GM18861 (cell line): ENCODE results near the gene MCM8.
"Not testable (repeated sequence)": the region's sequence is repeated elsewhere in the genome, so short reads cannot be mapped to it uniquely, and the experiment has no call there.

ENCODE experiments used
- ATAC-seq: cut with Tn5 transposase; IDR thresholded peaks from one replicate; pipeline ENCODE4 v1.9.1; 2021; ENCODE audit not compliant: unreplicated experiment

Gene MCM8

DNA sequence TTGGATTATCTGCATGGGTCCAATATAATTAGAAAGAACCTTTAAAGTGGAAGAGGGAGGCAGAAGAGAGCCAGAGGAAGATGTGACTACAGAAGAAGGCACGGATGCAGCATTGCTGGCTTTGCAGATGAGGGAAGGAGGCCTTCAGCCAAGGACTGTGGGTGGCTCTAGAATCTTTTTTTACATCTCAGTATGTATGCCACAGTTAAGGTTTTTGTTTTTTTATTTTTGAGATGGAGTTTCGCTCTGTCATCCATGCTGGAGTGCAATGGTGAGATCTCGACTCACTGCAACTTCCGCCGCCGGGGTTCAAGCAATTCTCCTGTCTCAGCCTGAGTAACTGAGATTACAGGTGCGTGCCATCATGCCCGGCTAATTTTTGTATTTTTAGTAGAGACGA, 49.3 kb downstream of the MCM8 start:
- ATAC-seq, result no peak

DNA sequence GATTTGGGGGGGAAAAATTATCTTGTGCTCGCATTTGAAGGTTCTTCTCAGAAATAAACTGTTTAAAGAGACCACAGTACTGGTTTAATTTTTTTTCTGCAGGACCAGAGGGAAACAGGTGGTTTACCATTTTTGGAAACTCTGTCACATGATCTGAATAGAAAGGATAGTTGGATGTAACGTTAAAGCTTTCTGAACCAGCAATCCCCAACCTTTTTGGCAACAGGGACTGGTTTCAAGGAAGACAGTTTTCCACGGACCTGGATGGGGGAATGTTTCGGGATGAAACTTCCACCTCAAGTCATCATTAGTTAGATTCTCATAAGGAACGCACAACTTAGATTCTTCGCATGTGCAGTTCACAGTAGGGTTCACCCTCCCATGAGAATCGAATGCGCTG, 50.4 kb downstream of the MCM8 start:
- no peak for ATAC-seq

DNA sequence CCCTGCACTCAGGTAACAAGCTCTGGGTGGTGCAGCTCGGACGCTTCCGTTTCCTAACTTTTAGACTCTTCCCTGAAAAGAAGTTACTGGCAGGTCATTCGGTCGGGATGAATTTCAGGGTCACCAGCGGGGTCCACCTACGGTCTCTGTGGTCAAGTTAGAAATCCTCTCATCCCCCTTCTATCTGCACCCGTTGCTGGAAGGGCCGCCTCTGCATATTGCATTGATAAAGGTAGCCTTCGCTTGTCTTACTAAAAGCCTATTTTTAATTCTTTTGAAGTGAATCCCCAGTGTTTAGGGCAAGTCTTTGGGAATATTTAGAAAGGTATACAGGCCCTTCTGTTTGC, 56.1 kb downstream of the MCM8 start:
- ATAC-seq, result no peak

DNA sequence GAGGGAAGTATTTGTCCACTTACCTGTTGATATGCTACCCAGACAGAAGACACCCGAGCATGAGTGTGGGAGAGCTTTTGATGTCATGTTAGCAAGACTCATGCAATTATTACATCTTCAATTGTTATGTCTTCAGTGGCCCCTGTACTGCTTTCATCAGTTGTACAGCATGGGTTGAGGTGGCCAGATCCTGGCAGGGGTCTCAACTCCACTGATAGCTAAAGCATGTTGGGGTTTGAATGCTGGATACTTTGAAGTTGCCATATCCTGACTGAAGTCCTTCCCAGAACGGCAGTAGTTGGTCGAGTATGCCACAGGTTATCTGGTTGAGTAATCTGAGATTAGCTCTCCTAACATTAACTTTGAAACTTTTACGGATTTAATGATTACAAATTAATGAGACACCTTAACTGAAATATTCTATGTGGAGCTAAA, 56.7 kb downstream of the MCM8 start:
- ATAC-seq, result no peak

DNA sequence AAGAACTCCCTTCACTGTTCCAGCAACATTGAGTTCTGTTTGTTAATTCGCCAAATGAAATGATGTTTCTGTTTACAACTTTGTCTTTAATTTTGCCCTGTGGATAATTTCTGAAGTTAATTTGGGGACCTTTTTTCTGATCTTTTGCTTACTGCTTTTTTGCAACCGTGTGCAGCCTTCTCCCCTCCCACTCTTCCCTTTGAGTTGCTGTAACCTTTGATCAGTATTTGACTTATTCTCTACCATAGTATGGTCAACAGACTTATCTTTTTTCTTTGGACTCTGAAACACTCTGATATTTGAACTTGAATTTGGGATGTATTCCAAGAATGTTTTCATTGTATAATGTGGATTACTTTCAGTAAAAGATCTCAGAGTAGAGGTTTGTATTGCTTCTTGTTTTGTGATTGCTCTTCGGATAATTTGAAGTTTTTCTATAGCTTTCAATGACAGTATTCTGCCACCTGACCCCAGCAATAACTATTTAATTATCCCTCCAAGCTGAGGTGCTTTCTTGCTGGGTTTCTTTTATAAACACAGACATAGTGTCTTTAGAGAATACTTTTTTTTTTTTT, 57.2 kb downstream of the MCM8 start:
- ATAC-seq, result no peak

DNA sequence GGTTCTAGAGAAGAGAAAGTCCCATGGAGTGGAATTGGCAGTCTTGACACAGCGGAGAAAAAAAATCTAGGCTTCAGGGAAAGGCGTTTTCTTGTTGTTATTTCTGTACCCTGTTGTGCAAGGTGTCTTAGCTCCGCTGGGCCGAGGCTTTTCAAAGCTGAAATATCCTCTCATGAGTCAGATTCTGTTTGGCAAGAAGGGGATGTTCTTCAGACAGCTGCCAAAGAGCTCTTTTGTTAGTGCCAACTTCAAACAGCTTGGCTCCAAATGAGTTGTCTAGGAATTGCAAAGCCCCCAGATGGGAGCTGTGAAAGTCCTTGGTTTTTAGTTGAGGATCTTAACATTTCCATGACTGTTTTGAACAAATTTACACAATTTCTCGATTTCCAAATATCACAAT, 57.8 kb downstream of the MCM8 start:
- ATAC-seq, result no peak

DNA sequence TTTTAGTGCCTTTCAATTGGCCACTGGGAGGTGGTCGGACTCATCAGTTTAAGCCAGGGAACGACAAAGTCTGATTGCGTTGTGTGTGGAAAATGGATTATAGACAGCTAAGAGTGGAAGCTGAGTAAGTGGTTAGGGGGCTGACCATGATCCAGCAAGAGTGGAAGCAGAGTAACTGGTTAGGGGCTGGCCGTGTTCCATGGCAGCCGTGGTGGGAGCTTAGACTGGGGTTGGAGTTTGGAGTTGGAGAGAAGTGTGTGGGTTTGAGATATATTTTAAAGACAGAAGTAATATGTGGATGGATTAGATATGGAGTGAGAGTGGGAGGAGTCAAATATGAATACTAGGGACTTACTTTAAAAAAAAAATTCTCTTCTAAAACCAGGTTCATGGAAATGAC, 61.7 kb downstream of the MCM8 start:
- ATAC-seq, result no peak

DNA sequence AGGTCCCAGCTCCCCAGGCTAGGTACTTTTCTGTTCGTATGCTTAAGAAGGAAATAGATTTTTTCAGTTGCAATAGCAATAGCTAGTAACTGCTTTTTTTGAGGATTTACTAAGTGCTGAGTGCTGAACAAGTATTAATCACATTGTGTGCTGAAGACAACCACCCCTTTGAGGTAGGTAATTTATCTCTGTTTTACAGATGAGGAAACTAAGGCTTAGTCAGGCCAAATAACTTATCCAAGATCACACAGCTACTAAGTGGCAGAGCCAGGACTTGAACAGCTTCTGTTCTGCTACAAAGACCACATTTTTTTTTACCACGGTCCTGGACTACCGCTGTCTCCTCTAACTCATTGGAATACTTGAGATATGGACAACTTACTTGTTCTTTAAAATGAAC, 63.6 kb downstream of the MCM8 start:
- no peak for ATAC-seq

DNA sequence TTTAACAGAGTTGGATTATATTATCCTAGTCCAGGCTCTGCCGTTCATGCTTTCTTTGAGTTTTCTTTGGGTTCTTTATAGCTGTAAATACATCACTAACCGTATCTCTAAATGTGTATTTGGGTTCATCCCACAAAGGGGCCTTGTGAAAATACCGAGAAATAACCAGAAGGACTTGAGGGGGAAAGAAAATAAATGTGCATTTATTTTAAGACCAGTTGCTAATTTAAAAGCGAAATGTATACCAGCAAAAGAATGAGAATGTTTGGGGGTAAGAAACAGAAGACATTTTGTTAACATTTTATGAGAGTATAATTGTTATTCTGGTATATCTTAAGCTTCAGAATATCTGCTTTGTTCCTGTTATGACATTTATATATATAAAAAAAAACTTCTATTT, 64.5 kb downstream of the MCM8 start:
- no peak for ATAC-seq

DNA sequence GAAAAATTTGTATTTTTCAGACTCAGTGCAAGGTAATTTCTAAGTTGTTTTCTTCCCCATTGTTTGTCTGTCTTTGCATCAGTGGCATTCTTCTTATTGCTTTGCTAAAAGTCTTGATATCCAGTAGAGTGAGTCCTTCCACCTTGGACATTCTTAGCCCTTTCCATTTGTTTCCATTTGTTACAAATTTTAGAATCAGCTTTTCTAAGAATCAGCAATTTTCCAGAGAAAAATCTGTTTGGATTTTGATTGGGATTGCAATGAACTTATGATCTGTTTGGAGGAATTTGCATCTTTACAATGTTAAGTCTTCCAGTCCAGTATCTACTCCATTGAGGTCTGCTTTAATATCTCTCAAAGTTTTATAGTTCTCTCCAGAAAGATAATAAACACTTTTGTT, 67.0 kb downstream of the MCM8 start:
- ATAC-seq, result no peak

DNA sequence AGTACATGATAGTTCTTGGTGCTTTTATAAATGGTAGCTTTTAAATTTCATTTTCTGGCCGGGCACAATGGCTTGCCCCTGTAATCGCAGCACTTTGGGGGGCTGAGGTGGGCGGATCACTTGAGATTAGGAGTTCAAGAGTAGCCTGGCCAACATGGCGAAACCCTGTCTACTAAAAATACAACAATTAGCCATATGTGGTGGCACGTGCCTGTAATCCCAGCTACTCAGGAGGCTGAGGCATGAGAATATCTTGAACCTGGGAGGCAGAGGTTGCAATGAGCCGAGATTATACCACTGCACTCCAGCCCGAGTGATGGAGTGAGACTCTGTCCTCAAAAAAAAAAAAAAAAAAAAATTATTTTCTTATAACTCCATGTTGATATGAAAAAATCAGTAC, 67.4 kb downstream of the MCM8 start:
- no peak for ATAC-seq

DNA sequence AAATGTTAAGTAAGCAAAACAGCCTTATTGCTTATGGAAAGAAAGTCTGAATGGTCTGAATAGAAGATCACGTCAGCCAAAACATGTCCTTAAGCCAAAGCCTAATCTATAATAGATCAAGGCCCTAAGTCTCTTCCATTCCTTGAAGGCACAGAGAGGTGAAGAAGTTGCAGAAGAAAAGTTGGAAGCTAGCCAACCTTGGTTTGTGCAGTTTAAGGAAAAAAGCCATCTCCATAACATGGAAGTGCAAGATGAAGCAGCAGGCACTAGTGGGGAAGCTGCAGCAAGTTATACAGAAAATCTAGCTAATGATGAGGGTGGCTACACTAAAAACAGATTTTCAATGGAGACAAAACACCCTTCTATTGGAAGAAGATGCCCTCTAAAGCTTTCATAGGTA, 74.3 kb downstream of the MCM8 start:
- ATAC-seq, result no peak

DNA sequence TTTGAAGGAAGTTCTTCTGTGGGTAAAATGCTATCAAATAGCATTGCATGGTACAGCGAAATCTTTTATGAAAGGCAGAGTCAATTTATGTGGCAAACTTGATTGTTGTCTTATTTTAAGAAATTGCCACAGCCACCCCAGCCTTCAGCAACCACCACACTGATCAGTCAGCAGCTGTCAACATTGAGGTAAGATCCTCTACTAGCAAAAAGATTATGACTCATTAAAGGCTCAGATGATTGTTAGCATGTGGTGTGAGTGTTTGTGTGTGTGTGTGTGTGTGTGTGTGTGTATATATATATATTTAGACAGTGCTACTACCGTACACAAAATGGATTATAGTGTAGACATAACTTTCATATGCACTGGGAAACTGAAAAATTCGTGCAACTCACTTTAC, 75.6 kb downstream of the MCM8 start:
- no peak for ATAC-seq

DNA sequence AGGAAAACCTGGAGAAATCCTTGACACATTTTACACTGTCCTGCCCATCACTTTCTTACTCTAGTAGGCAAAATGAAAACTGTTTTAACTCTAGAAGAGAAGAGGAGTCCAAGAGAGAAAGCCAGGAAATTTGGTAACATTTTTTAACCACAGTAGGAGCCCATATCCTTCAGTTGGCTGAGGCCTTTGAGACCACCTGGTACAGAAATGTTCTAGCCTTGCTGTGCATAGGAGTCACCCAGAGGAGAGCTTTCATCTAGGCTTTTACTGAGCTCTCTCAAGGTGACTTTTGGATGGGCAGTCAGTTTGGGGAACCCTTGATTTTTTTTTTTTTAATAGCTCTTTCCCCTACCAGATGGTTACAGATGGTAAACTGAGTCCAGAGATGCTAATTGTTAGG, 78.4 kb downstream of the MCM8 start:
- no peak for ATAC-seq

DNA sequence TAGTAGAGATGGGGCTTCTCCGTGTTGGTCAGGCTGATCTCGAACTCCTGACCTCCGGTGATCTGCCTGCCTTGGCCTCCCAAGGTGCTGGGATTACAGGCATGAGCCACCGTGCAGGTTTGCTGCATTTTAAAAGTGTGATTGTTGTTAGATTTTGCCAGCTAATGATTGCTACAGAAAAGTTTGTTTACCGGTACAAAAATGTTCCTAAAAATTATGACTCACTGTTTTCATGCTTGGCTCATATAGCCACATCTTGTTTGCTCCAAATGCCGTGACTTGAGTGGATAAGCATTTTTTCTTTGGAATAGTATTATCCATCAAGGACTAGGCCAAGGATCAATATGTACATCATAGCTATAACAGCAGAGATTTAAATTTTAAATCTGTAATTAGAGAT, 79.1 kb downstream of the MCM8 start:
- no peak for ATAC-seq

DNA sequence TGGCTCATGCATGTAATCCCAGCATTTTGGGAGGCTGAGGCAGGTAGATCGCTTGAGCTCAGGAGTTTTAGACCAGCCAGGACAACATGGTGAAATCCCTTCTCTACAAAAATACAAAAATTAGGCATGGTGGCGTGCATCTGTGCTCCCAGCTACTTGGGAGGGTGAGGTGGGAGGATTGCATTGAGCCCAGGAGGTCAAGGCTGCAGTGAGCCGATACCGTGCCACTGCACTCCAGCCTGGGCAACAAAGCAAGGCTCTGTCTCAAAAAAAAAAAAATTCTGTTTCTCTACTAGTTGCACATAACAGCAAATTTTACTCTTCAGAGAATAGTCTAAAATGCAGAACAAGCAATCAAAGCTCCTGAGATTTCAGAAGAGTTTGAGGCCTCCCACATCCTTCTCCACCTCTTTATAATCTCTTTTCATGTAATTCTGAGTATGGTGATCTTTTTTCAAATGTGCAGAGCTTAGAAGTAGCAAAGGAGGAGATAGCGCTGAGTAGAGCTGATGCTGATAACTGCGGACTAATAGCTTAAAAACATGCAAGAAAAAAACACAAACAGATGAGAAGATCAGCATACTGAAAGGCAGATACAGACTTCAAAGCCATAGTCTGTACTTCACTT, 80.1 kb downstream of the MCM8 start:
- ATAC-seq, result no peak

DNA sequence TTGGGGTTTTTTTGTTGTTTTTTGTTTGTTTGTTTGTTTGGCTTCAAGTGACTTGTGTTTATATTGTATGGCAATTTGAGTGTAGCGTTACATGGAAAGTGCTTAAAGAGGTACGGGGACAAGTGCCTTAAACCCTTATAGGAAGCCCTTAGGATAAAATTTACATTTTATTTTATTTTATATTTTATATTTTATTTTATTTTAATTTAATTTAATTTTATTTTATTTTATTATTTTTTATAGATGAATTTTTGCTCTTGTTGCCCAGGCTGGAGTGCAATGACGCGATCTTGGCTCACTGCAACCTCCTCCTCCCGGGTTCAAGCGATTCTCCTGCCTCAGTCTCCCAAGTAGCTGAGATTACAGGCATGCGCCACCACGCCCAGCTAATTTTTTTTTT, 82.5 kb downstream of the MCM8 start:
- ATAC-seq, result not testable (repeated sequence)

DNA sequence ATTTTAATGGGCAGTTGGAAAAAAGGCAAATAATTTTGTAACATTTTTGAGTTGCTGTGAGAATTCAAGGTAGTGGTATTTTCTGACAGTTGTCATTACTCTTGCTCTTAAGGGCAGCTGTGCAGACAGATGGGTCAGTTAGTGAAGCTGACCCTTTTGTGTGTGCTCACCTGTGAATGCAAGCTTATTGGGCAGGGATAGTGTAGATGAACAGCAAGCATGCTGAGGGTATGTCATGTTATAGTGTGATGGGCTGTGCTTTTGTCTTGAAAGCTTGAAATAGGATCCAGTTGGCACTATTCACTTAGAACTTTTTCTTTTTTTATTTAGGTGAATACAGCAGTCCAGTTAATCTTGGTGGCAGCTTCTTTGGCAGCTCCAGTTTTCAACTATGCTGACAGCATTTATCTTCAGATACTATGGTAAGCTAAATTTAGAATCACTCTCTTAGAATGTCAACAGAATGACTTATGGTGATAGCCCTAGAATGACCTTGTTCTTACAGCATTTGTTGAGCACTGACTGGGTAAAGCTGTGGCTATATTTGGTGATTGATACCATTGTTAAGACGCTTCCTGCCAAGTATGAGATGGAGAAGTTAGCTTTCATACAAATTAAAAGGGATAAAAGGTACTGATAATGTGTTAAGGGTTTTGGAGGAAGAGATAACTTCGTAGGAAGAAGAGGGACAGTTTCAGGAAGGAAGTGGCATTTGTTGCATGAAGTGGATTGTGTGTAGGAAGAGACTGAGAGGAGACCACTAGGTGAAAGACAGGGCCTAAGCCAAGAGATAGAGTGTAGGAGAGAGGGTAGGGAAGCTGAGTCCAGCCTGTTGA, 83.9 kb downstream of the MCM8 start:
- ATAC-seq, result no peak

DNA sequence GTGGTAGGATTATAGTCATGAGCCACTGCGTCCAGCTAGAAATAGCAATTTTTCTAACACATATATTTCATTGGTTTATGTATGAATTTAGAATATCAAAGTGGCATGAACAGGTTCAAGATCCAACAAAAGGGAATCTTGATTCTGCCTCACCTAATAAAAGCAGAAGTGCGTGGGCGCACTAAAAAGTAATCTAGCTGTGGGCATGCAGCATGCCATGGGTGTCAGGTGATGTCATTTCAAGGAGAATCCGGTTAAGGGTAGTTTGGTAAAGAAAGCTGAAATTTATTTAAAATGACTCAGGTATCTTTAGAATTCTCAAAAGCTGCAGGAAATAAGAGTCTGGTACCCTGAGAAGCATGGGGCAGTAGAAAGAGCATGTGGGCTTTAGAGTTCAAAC, 85.8 kb downstream of the MCM8 start:
- no peak for ATAC-seq

DNA sequence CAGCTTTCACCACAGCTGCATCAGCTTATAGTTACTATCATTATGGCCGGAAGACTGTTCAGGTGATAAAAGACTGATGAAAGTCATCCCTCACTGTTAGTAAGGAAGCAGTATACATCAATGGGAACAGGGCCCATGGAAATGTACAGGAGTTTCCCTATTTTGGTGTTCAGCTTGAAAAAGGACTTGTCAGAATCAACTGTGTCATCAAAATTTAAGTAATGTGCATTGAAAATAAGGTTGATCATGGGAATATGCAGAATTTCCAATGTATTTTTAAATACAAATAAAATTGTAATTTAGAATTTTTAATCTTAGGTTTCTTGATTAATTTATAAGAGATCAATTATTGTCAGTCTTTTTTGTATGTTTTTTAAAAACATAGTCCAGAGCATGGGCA, 86.6 kb downstream of the MCM8 start:
- ATAC-seq, result no peak

DNA sequence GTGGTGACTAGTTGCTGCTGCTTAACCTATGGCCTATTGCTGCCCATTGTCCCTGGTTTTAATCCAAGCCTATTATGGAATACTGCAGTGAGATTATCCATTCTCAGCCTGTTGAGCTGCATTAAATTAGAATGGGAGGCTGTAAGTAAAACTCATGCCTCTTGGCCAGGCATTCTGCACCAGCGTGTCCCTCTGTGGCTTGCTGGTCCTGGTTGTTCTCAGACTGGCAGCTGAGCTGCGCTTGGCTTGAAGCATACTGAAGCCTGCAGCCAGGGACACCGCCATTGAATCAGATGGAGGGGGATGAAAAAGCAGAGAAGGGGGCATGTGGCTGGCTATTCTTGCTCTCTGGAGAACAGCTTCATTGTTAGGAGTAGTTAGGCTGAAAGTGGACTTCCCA, 87.8 kb downstream of the MCM8 start:
- no peak for ATAC-seq

DNA sequence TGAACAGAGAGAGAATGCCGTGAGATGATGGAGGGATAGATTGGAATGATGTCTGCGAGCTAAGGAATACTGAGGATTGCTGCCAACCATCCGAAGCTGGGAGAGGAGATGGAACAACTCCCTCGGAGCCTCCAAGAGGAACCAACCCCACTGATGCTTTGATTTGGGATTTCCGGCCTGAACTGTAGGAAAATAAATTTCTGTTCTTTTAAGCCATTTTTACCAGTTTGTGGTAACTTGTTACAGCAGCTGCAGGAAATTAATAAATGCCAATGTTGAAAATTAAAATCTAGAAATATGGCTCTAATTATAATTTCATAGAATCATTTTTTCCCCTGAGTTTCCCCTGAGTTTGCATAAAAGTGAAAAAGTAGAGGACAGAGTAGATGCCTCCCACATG, 89.3 kb downstream of the MCM8 start:
- ATAC-seq, result no peak

DNA sequence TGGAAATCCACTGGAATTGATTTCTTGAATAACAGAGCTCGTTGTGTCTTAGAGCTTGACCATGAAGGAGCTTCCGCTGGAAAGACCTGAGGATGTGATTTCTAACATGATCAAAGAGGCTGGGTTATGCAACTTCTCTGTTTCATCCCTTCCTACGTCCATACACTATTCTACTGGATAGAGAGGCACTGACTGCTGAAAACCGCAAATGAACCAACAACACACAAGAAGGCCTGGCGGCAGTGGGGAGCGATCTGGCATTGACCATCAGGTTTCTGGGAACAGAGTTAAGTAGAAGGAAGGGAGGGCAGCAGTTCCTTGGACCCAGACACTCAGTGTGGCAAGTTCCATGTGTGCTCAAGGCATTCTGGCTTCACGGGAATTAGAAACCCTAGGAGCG, 90.1 kb downstream of the MCM8 start:
- no peak for ATAC-seq
